Jurkat, Clone E6-1 (cell line): ENCODE data around the gene LMAN2.
"Not testable (repeated sequence)": the region's sequence is repeated elsewhere in the genome, so short reads cannot be mapped to it uniquely, and the experiment has no call there.

Source experiments
- DNase-seq: peaks from one replicate; pipeline ENCODE4 v3.0.0-alpha.2; 2011; ENCODE audit warnings: low read depth, low spot score
- H3K4me3 ChIP-seq: 2 replicates; pipeline ENCODE4 v1.5.1; 2011; ENCODE audit warnings: mild to moderate bottlenecking, low read length, control low read depth, moderate library complexity

Gene LMAN2

GRCh38 chr5:177367323-177367848, 15.9 kb upstream of the LMAN2 start:
- DNase-seq, result no peak
- no peak overlapping the region for H3K4me3 ChIP-seq

- no peak for DNase-seq
- no peak overlapping the region for H3K4me3 ChIP-seq
These were observed 15.3 kb upstream of the LMAN2 start for GRCh38 chr5:177366528-177367322.

- no peak overlapping the region for H3K4me3 ChIP-seq
- DNase-seq, result no peak
These were observed 14.5 kb upstream of the LMAN2 start for GRCh38 chr5:177365845-177366527.

- DNase-seq, result no peak
- H3K4me3 ChIP-seq, result no peak overlapping the region
These were observed 12.9 kb upstream of the LMAN2 start for GRCh38 chr5:177364159-177364962.

GRCh38 chr5:177363565-177363964, 12.1 kb upstream of the LMAN2 start:
- no peak for DNase-seq
- H3K4me3 ChIP-seq, result no peak overlapping the region

GRCh38 chr5:177362610-177363507, 11.4 kb upstream of the LMAN2 start:
- H3K4me3 ChIP-seq, result no peak overlapping the region
- no peak for DNase-seq

- DNase-seq, result no peak
- H3K4me3 ChIP-seq, result no peak overlapping the region
These were observed 10.8 kb upstream of the LMAN2 start for GRCh38 chr5:177362292-177362609.

- no peak for DNase-seq
- no peak overlapping the region for H3K4me3 ChIP-seq
These were observed 10.2 kb upstream of the LMAN2 start for GRCh38 chr5:177361418-177362291.

GRCh38 chr5:177360740-177361139, 9.3 kb upstream of the LMAN2 start:
- H3K4me3 ChIP-seq, DNase-seq: not testable (repeated sequence)

GRCh38 chr5:177359860-177360259, 8.4 kb upstream of the LMAN2 start:
- no peak for DNase-seq

GRCh38 chr5:177359451-177359851, 8.0 kb upstream of the LMAN2 start:
- no peak for DNase-seq

More at GRCh38 chr5:177359860-177360259, 8.4 kb upstream of the LMAN2 start:
- H3K4me3 ChIP-seq, result no peak overlapping the region

GRCh38 chr5:177358370-177358819, 6.9 kb upstream of the LMAN2 start:
- no peak for DNase-seq
- H3K4me3 ChIP-seq, result peak overlapping the region; percentile 75

More at GRCh38 chr5:177359451-177359851, 8.0 kb upstream of the LMAN2 start:
- no peak overlapping the region for H3K4me3 ChIP-seq

- DNase-seq, result peak; percentile 94
- peak within 1 kb of the TSS; percentile 75 for H3K4me3 ChIP-seq
These were observed 6.2 kb upstream of the LMAN2 start, which contains the start of gene RGS14 for GRCh38 chr5:177357459-177358351. Gene RGS14, plus strand, starts transcription at chr5:177357924. Its CDS starts 101 bp downstream, at chr5:177358025.

GRCh38 chr5:177357146-177357458, 5.6 kb upstream of the LMAN2 start:
- no peak for DNase-seq
- peak overlapping the region; percentile 75 for H3K4me3 ChIP-seq

GRCh38 chr5:177356746-177357145, 5.3 kb upstream of the LMAN2 start:
- no peak overlapping the region; the same call in 1 of the 2 replicates for H3K4me3 ChIP-seq
- DNase-seq, result no peak

GRCh38 chr5:177355868-177356168, 4.3 kb upstream of the LMAN2 start:
- H3K4me3 ChIP-seq, result no peak overlapping the region
- DNase-seq, result no peak
